Bronchial epithelial cell (primary cell): ENCODE measurements around the gene NLRP9. TPM values are rescaled to one million over a fixed set of nuclear protein-coding genes. Genes with fewer than 3 reads are reported as not detected.

Experiments
- DNase-seq: peaks from one replicate; pipeline ENCODE4 v3.0.0-alpha.2; 2010; ENCODE audit warnings: low read depth
- FAIRE-seq: peaks from 2 replicates; lab custom pipeline; 2011; peaks lifted over from hg19 to GRCh38; lab: Jason Lieb, UNC
- H3K27me3 ChIP-seq: 2 replicates; pipeline ENCODE4 v1.5.1; 2011; ENCODE audit warnings: low read length; ENCODE audit not compliant: control insufficient read depth, insufficient read depth
- H3K36me3 ChIP-seq: 2 replicates; pipeline ENCODE4 v1.5.1; 2011; ENCODE audit warnings: low read length; ENCODE audit not compliant: control insufficient read depth, insufficient read depth
- H3K4me3 ChIP-seq: 2 replicates; pipeline ENCODE4 v1.5.1; 2011; ENCODE audit warnings: mild to moderate bottlenecking, low read depth, low read length, control low read depth
- CTCF ChIP-seq: IDR thresholded peaks from 2 replicates; pipeline ENCODE4 v1.5.1; 2011; ENCODE audit warnings: mild to moderate bottlenecking, moderate library complexity, low read length, control low read depth, inconsistent platforms; ENCODE audit not compliant: insufficient read depth, severe bottlenecking
- total RNA-seq: library from RNA; depleted of rRNA; stranded (reverse); fragments of >200 nt; gene quantifications from 2 replicates; pipeline ENCODE4 v1.2.1, GENCODE V29; 2014

The NLRP9 gene
- total RNA-seq, 1 donor from 2014 or later, result not detected

DNA sequence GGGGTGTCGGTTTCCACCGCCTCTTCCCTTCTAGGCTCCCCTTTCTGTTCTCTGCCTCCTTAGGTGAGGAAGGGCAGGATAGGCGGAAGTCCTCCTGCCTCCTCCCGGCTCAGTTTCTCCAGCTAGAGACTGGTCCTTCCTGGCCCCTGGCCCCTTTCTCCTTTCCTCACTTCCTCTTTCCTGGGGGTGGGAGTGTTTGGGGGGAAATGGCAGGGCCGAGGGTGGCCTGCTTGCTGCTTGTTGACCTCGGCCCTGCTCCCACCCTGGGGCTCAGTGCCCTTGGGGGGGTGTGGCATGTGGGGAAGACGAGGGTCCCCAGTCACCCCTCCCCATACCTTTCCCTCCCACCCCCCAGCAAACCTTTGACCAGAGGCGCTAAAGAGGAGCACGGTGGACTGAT, 78.4 kb downstream of the NLRP9 start:
- TF ChIP-seq CTCF, result no peak
- Histone ChIP-seq H3K27me3 (no peaks in the 10 kb centered on the region), H3K36me3 (peaks cover 42% of the 10 kb centered on the region), H3K4me3 (no peak overlapping the region)
- DNase-seq, result no peak
- FAIRE-seq, result no peak

DNA sequence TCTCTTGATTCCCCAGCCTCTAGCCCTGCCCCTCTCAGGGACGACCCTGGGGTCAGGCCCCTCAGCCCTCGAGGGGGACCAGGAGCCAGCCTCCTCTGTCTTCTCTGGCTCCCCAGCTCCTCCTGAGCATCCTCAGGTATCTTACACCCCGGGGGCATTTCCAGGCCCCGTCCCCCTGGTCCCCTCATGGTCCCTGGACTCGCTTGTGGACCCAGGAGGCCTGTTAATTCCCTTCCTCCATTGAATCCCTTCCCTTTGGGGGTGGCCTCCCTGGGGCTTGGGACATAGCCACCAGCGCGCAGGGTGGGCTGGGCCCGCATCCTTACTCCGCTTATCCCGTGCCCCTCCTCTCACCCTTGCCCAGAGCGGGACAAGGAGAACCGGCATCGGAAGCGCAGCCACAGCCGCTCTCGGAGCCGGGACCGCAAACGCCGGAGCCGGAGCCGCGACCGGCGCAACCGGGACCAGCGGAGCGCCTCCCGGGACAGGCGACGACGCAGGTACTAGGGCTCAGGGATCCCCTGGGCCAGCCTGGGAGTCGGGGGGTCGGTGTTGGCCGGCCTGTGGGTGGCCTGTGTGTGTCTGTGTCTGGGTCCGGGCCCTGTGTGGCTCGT, 79.2 kb downstream of the NLRP9 start:
- H3K27me3 ChIP-seq, result no peaks in the 10 kb centered on the region
- FAIRE-seq (no peak), DNase-seq (no peak)
- TF ChIP-seq CTCF, result no peak
- peaks cover 39% of the 10 kb centered on the region for H3K36me3 ChIP-seq
- H3K4me3 ChIP-seq, result no peak overlapping the region

Other genes with a start within 250 kb of the NLRP9 start
- under 0.01 and 0.26 TPM in 2 replicates for gene SSC5D, start 250.0 kb downstream of the NLRP9 start, total RNA-seq
- not detected in 2 replicates for gene SBK2, start 201.3 kb downstream of the NLRP9 start, total RNA-seq
- gene SBK3, start 192.9 kb downstream of the NLRP9 start, total RNA-seq, result not detected in 2 replicates
- 1.8 and 2.2 TPM in 2 replicates for gene ZNF579, start 157.6 kb downstream of the NLRP9 start, total RNA-seq
- 2.1 and 3.5 TPM in 2 replicates for gene FIZ1, start 138.9 kb downstream of the NLRP9 start, total RNA-seq
- gene ZNF524, start 138.1 kb downstream of the NLRP9 start, total RNA-seq, result 18.4 and 19.6 TPM in 2 replicates
- gene ZNF865, start 132.8 kb downstream of the NLRP9 start, total RNA-seq, result 0.53 and 0.64 TPM in 2 replicates
- 5.0 and 5.1 TPM in 2 replicates for gene ZNF784, start 113.8 kb downstream of the NLRP9 start, total RNA-seq
- gene ZNF580, start 97.4 kb downstream of the NLRP9 start, total RNA-seq, result 2.4 and 2.7 TPM in 2 replicates
- 9.6 and 19.2 TPM in 2 replicates for gene ZNF581, start 94.8 kb downstream of the NLRP9 start, total RNA-seq
- 2.6 and 2.9 TPM in 2 replicates for gene CCDC106, start 90.2 kb downstream of the NLRP9 start, total RNA-seq
- gene U2AF2, start 83.4 kb downstream of the NLRP9 start, total RNA-seq, result 121 and 140 TPM in 2 replicates
- gene EPN1, start 63.2 kb downstream of the NLRP9 start, total RNA-seq, result 28.2 and 80.5 TPM in 2 replicates
- not detected in 2 replicates for gene RFPL4A, start 20.7 kb upstream of the NLRP9 start, total RNA-seq
- not detected in 2 replicates for gene RFPL4AL1, start 30.7 kb upstream of the NLRP9 start, total RNA-seq
- not detected in 2 replicates for gene NLRP11, start 93.6 kb upstream of the NLRP9 start, total RNA-seq
- gene NLRP4, start 98.1 kb upstream of the NLRP9 start, total RNA-seq, result not detected in 2 replicates
- gene NLRP13, start 193.9 kb upstream of the NLRP9 start, total RNA-seq, result not detected in 2 replicates
- not detected in 2 replicates for gene NLRP8, start 209.4 kb upstream of the NLRP9 start, total RNA-seq
- gene NLRP5, start 248.4 kb upstream of the NLRP9 start, total RNA-seq, result not detected in 2 replicates